C4-2B (cell line): ENCODE measurements around the gene SMC3.
"Not testable (repeated sequence)": the region's sequence is repeated elsewhere in the genome, so short reads cannot be mapped to it uniquely, and the experiment has no call there.

Experiments
- H3K27ac ChIP-seq: fragments of 450-650 bp; 2 replicates; pipeline ENCODE4 v1.5.1; 2017
- ZFX ChIP-seq: fragments of 450-650 bp; IDR thresholded peaks from 2 replicates; pipeline ENCODE4 v1.6.1; 2017
- TF ChIP-seq, protein P1 (sequence below): fragments of 450-650 bp; conservative IDR thresholded peaks from 2 replicates; pipeline ENCODE4 v1.5.1; 2017; ENCODE audit warnings: mild to moderate bottlenecking

Gene SMC3

DNA sequence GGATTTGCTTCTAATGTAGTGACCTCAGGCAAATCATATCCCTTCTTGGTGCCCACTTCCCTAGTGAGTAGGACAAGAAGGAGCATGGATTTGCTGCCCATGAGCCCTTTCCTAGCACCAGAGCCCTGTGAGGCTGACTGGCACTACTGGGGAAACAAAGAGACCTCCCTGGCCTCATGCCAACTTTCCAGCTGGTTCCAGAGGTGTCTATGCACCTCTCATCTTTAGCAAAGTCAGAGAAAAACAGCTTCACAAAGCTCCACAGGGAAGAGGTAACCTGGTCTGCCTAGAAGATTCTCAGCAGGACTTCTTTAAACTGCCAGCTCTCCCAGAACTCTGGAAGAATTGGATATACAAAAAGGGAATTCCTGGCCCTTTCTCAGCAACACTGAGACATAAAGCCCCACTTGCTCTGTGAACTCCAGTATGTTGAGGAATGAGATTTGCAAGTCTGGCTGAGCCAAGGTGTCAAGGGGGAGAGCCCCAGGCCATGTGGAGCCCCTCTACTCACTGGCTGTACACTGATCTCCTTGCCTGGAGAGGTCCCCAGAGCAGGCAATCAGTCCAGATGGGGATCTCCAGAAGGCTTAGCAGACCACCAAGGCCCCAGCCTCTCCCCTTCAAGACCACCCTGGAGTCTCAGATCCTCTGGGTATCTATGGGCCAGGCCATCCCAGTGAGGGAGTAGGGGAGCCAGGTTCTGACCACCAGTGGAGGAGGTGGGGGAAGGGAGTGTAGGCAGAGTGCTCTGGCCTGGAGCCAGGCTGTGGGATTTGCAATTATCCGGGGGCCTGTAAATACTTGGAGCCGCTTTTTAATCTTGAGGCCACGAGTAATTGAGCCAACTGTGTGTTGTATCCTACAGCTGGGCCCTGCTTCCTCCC lies 52.3 kb downstream of the SMC3 start:
- no peak for TF ChIP-seq ZFX
- TF ChIP-seq, protein P1, sequence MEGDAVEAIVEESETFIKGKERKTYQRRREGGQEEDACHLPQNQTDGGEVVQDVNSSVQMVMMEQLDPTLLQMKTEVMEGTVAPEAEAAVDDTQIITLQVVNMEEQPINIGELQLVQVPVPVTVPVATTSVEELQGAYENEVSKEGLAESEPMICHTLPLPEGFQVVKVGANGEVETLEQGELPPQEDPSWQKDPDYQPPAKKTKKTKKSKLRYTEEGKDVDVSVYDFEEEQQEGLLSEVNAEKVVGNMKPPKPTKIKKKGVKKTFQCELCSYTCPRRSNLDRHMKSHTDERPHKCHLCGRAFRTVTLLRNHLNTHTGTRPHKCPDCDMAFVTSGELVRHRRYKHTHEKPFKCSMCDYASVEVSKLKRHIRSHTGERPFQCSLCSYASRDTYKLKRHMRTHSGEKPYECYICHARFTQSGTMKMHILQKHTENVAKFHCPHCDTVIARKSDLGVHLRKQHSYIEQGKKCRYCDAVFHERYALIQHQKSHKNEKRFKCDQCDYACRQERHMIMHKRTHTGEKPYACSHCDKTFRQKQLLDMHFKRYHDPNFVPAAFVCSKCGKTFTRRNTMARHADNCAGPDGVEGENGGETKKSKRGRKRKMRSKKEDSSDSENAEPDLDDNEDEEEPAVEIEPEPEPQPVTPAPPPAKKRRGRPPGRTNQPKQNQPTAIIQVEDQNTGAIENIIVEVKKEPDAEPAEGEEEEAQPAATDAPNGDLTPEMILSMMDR = no peak
- no peak overlapping the region for H3K27ac ChIP-seq

DNA sequence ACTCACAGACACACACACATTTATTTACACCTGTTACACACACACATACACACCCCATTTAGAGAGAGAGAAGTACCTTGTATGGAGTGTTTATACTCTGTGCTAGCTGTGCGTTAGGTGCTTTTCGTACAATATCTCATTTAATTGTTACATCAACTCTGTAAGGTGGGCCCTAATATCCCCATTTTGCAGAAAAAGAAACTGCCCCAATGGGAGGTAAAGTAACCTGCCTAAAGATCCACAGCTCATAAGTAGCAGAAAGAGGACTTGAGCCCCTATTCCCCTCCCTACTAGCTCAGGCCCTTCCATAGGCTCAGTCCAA lies 52.9 kb downstream of the SMC3 start:
- no peak overlapping the region for H3K27ac ChIP-seq
- TF ChIP-seq ZFX = no peak
- TF ChIP-seq, protein P1 = no peak

DNA sequence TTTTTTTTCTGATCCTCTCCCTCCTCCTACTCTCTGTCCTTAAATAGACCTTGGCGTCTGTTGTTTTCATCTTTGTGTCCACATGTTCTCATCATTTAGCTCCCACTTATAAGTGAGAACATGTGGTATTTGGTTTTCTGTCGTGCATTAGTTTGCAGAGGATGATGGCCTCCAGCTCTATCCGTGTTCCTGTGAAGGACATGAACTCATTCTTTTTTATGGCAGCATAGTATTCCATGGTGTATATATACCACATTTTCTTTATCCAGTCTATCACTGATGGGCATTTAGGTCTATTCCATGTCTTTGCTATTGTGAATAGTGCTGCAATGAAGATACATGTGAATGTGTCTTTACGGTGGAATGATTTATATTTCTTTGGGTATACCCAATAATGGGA lies 55.8 kb downstream of the SMC3 start:
- not testable (repeated sequence) for H3K27ac ChIP-seq

DNA sequence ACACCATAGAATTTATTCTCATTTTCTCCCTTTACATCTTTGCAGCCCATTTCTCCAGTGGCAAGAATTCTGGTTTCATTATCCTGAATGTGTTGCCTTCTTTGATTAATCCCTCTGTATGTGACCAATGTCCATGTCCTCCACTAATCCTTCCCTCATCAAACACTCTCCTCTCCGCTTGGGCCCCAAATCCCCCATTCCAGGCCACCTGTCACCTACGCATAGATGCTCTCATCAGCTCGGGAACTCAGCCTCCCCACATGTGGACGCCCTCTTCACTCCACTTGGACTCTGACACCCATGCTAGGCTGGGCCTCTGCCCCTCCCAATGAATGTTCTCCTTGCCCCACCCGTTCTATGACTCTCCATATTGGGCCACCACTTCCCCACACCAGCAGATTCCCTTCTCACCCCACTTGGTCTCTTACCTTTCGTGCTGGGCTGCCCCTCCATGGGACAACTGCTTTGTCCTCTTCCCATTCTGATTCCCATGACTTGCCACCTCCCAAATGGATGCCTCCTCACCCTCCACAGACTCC lies 57.9 kb downstream of the SMC3 start:
- no peak overlapping the region for H3K27ac ChIP-seq
- no peak for TF ChIP-seq ZFX
- TF ChIP-seq, protein P1 = no peak

DNA sequence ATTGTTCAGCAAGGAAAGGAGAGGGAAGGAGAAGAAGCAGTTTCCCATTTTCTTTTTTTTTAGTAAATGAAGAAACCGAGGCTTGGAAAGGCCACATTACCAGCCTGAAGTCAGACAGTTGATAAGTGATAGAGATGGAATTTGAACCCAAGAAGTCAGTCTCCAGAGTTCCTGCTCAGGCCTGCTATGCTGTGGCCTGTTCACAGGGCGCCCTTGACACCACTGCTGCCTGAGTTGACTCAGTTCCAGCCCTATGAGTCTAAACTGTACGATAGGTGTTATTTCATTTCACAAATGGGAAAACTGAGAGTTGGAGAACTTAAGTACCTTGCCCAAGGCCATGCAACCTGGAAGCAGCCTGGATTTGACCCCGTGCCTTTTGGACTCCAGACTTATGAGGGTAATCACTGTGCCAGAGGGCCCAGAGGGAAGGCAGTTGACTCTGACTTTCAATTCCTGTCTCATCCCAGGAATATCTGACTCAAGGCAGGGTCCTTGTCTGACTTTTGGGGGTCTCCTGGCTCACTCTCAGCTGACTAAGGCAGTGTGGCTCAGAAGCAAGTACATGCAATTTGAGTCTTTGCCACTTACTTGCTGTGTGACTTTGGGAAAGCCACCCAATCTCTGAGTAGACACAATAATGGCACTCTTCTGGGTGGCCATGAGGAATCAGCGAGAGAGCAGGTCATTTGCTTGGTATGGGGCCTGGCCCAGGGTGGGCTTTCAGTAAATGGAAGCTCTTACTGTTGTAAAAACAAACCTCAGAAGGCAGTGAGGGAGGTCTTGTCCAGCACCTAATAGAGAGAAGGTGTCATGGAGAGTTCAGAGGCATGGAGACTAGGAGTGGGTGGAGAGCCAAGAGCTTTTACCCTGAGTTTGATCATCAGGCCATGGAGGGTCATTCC lies 58.7 kb downstream of the SMC3 start:
- H3K27ac ChIP-seq = no peak overlapping the region
- TF ChIP-seq ZFX = no peak

DNA sequence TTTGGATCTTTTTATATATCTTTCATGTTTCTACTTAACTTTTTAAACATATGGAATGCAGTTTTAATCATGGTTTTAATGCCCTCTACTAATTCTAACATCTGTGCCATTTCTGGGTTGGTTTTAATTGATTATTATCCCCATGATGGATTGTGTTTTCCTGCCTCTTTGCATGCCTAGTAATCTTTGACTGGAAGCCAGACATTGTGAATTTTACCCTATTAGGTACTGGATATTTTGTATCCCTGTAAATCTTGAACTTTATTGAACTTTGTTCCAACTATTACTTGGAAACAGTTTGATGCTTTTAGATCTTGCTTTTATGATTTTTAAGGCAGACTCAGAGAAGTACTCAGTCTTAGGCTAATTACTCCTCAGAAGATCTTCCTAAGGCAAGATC lies 60.7 kb downstream of the SMC3 start:
- TF ChIP-seq, protein P1 = no peak
- no peak for TF ChIP-seq ZFX
- no peak overlapping the region for H3K27ac ChIP-seq

DNA sequence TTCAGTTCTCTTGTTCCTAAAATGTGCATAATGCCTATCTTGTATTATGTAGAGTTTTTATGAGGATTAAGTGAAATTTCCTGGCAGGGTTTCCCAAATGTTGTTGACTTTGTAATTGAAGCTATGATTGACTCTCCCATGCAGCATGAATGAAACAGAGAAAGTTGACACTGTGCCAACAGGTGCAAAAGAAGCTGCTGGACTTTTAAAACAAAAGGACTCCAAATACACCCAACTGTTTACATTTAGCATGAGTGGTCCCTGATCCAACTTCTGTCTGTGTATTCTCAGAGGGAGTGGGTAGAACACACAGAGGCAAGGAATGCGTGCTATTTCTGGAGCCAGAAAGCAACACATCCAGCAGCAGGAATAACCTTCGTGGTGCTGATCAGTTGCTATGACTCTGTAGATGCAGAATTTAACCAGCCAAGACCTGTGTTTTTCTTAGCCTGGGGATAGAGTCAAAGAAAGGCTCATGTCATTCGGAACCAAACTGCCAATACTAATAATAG lies 62.2 kb downstream of the SMC3 start:
- no peak overlapping the region for H3K27ac ChIP-seq
- TF ChIP-seq, protein P1 = no peak
- TF ChIP-seq ZFX = no peak

DNA sequence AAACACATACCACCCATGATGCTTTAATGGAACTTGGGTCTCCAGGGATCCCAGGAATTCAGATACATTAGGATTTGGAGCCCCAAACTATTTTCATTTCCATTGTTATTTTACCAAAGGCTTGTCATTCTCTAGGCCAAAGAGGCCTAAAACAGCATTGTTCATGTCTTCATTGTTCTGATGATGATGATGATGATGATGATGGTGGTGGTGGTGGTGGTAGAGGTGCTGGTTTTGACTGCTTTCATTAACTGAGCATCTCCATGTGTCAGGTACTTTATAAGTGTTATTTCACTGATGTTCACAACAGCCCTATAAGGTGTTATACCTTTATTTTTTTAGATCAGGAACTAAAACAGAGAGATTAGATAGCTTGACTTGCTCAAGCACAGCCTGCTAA lies 64.4 kb downstream of the SMC3 start:
- no peak overlapping the region for H3K27ac ChIP-seq
- TF ChIP-seq, protein P1 = no peak
- no peak for TF ChIP-seq ZFX
